ENCODE results near the gene BTNL3.

GRCh38 chr5:181037365-181037861, 48.8 kb downstream of the BTNL3 start:
- TF ChIP-seq CTCF (conservative IDR thresholded peaks at IDR 0.05; ENCODE audit: low read depth, low read length) (no peak), EZH2 (IDR thresholded peaks at IDR 0.05; ENCODE audit: borderline replicate concordance, low read depth, low read length, poor library complexity, severe bottlenecking) (no peak)

Measured in A673 (cell line).